ENCODE measurements around the gene KCNQ2. TPM values are rescaled to one million over a fixed set of nuclear protein-coding genes. Genes with fewer than 3 reads are reported as not detected.

The KCNQ2 gene
- polyA plus RNA-seq, 1 donor, result 5.2 TPM

DNA sequence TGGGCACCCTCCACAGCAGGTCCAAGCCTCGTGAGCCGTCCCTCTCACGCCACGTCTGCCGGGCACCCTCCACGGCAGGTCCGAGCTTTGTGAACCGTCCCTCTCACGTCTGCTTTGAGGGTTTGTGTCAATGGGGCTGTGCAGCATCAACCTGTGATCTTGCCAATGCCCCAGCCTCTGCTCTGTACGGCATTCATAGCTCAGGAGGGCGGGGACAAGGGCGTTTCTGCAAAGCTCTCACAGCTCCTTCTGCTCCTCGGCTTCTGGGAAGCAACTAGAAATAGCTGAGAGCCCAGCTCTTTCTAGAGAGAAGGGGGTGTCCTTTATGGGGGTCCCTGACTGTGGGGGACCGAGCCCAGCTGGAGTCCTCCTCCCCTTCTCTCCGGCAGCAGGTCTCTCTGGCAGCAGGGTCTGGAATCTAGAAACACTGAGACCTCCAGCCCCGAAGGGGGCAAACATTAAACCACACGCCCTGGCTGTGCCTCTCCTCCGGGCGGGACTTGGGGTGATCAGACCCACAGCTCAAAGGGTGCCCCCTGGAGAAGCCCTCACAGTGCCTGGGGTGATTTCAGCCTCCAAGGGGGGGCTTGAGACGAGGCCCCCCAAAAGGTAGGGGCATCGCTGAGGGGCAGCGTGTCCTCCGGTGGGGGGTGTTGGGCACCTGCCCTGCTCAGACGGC, 70.1 kb downstream of the KCNQ2 start:
- H3K4me3 ChIP-seq (ENCODE audit: low read length), result no peak overlapping the region
- no peaks in the 10 kb centered on the region for H3K27me3 ChIP-seq (ENCODE audit: control insufficient read depth, insufficient read depth, low read length)
- DNase-seq, result no peak
- H3K9me3 ChIP-seq (ENCODE audit: control insufficient read depth, low read depth, low read length), result no peaks in the 10 kb centered on the region
- WGBS (ENCODE audit: insufficient coverage, low lambda C conversion rate), result no CpG with 5 or more reads among the region's 24 CpGs
- H3K36me3 ChIP-seq (ENCODE audit: control insufficient read depth, insufficient read depth, low read length), result no peaks in the 10 kb centered on the region
- H3K4me1 ChIP-seq (ENCODE audit: control insufficient read depth, insufficient read depth, low read length), result no peaks in the 10 kb centered on the region
- H3K27ac ChIP-seq (ENCODE audit: low read length), result no peak overlapping the region

GRCh38 chr20:63401384-63402110, 70.9 kb downstream of the KCNQ2 start:
- no CpG with 5 or more reads among the region's 29 CpGs for WGBS (ENCODE audit: insufficient coverage, low lambda C conversion rate)
- H3K27me3 ChIP-seq (ENCODE audit: control insufficient read depth, insufficient read depth, low read length), result no peaks in the 10 kb centered on the region

DNA sequence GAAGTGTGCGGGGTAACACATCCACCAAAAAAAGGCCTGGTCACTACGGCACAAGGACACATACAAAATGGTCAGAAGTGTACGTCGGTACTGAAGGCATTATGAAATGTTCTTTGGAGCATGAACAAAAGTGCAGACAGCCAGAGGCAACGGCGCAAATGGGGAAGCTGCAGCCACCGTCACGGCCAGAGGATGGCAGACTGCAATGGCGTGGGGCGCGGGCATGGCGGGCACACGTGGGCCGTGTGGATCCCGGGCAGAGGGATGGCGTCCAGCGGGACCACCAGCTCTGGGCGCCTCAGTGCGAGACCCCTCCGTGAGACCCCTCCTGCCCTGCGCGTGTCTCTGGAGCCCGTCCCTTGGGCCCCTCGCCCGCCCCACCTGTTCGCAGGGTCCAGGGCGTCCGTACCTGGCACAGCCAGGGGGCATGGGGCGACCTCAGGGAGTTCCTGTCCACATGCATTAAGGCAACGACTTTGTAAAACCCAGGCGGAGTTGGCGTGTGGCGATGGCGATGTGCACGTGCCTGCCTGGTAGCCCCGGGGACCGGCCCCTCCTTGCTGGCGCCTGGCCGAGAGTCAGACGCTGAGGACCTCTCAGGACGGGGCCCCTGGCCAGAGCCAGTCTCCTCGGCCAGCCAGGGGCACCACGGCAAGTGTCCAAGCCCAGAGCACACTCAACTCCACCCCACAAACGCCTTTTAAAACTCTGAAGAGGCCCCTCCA, 71.8 kb downstream of the KCNQ2 start:
- Histone ChIP-seq H3K27ac (ENCODE audit: low read length) (no peak overlapping the region), H3K4me1 (ENCODE audit: control insufficient read depth, insufficient read depth, low read length) (no peaks in the 10 kb centered on the region), H3K4me3 (ENCODE audit: low read length) (no peak overlapping the region), H3K36me3 (ENCODE audit: control insufficient read depth, insufficient read depth, low read length) (no peaks in the 10 kb centered on the region), H3K9me3 (ENCODE audit: control insufficient read depth, low read depth, low read length) (no peaks in the 10 kb centered on the region), H3K27me3 (ENCODE audit: control insufficient read depth, insufficient read depth, low read length) (no peaks in the 10 kb centered on the region)
- DNase-seq, result no peak
- WGBS (ENCODE audit: insufficient coverage, low lambda C conversion rate), result no CpG with 5 or more reads among the region's 44 CpGs

More at GRCh38 chr20:63401384-63402110, 70.9 kb downstream of the KCNQ2 start:
- H3K4me3 ChIP-seq (ENCODE audit: low read length), result no peak overlapping the region
- no peak overlapping the region for H3K27ac ChIP-seq (ENCODE audit: low read length)
- no peaks in the 10 kb centered on the region for H3K9me3 ChIP-seq (ENCODE audit: control insufficient read depth, low read depth, low read length)
- no peaks in the 10 kb centered on the region for H3K4me1 ChIP-seq (ENCODE audit: control insufficient read depth, insufficient read depth, low read length)
- no peaks in the 10 kb centered on the region for H3K36me3 ChIP-seq (ENCODE audit: control insufficient read depth, insufficient read depth, low read length)
- DNase-seq, result no peak

DNA sequence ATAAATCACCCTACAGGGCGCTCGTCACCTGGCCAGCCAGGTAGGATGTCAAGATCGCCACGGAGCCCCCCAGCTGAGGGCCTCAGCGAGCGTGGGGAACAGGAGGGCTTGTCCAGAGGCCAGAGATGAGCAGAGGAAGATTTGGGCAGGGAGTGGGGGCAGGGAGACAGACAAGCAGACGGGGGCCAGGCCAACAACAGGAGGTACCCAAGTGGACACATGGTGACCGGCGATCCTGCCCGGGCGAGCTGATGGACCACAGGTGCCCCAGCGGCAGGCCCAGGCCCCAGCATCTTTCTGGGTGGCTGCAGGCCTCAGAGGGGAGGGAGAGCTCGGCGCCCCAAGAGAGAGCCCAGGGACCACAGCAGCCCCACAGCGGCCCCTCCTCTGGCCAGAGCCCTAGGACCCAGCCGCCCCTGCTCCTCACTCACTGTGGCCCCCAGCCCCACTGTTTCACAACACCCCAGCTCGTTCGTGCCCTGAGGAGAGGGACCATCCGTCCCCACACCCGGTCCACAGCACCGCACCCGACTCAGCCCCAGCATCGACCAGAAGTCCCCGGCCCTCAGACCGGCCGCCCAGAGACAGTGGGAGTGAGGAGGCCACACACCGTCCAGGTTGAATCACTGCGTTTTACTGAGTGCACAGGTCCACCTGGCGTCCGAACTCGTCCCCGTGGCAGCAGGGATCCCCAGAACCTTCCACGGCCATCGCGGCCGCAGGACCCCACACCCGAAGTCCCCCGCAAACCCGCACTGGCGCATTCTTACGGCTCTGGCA, 72.7 kb downstream of the KCNQ2 start:
- no peak for DNase-seq
- Histone ChIP-seq H3K36me3 (ENCODE audit: control insufficient read depth, insufficient read depth, low read length) (no peaks in the 10 kb centered on the region), H3K4me1 (ENCODE audit: control insufficient read depth, insufficient read depth, low read length) (no peaks in the 10 kb centered on the region), H3K27me3 (ENCODE audit: control insufficient read depth, insufficient read depth, low read length) (peaks cover under 1% of the 10 kb centered on the region), H3K9me3 (ENCODE audit: control insufficient read depth, low read depth, low read length) (no peaks in the 10 kb centered on the region), H3K4me3 (ENCODE audit: low read length) (no peak overlapping the region), H3K27ac (ENCODE audit: low read length) (no peak overlapping the region)
- no CpG with 5 or more reads among the region's 41 CpGs for WGBS (ENCODE audit: insufficient coverage, low lambda C conversion rate)

DNA sequence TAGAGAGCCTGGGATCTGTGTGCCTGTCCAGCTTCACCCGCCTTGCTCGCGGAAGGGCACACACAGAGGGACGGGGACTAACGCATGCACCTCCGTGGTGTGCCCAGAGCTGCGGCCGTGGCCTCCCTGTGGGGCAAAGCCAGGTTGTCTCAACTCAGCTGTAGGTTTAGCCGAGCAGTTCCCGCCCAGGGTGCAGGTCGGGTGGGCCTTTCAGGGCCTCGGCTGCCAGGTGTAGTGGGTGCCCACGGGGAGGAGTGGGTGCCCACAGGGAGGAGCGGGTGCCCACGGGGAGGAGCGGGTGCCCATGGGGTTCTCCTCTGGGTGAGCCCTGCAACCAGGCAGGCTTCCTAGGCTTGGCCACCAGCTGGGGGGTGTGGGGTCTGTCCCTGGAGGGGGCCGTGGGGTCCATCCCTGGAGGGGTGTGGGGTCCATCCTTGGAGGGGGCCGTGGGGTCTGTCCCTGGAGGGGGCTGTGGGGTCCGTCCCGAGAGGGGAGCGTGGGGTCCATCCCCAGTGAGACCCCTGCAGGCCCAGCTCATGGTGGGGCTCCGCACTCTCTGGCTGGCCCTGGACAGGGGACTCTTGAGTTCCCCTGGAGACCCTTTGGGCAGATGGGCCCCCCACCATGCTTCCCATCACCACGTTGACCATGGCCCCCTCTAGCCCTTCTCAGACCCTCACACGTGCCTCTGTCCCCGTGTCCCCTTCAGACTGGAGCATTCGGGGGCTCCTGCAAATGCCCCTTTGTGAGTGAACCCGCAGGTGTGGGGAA, 73.5 kb downstream of the KCNQ2 start:
- H3K36me3 ChIP-seq (ENCODE audit: control insufficient read depth, insufficient read depth, low read length), result no peaks in the 10 kb centered on the region
- no CpG with 5 or more reads among the region's 27 CpGs for WGBS (ENCODE audit: insufficient coverage, low lambda C conversion rate)
- no peaks in the 10 kb centered on the region for H3K4me1 ChIP-seq (ENCODE audit: control insufficient read depth, insufficient read depth, low read length)
- H3K4me3 ChIP-seq (ENCODE audit: low read length), result no peak overlapping the region
- no peak overlapping the region for H3K27ac ChIP-seq (ENCODE audit: low read length)
- no peak for DNase-seq
- H3K27me3 ChIP-seq (ENCODE audit: control insufficient read depth, insufficient read depth, low read length), result peaks cover 4% of the 10 kb centered on the region
- H3K9me3 ChIP-seq (ENCODE audit: control insufficient read depth, low read depth, low read length), result no peaks in the 10 kb centered on the region

GRCh38 chr20:63397946-63398450, 74.5 kb downstream of the KCNQ2 start:
- no peak for DNase-seq
- Histone ChIP-seq H3K27ac (ENCODE audit: low read length) (no peak overlapping the region), H3K9me3 (ENCODE audit: control insufficient read depth, low read depth, low read length) (no peaks in the 10 kb centered on the region), H3K27me3 (ENCODE audit: control insufficient read depth, insufficient read depth, low read length) (peaks cover 4% of the 10 kb centered on the region), H3K4me1 (ENCODE audit: control insufficient read depth, insufficient read depth, low read length) (no peaks in the 10 kb centered on the region), H3K36me3 (ENCODE audit: control insufficient read depth, insufficient read depth, low read length) (no peaks in the 10 kb centered on the region), H3K4me3 (ENCODE audit: low read length) (no peak overlapping the region)
- no CpG with 5 or more reads among the region's 25 CpGs for WGBS (ENCODE audit: insufficient coverage, low lambda C conversion rate)

DNA sequence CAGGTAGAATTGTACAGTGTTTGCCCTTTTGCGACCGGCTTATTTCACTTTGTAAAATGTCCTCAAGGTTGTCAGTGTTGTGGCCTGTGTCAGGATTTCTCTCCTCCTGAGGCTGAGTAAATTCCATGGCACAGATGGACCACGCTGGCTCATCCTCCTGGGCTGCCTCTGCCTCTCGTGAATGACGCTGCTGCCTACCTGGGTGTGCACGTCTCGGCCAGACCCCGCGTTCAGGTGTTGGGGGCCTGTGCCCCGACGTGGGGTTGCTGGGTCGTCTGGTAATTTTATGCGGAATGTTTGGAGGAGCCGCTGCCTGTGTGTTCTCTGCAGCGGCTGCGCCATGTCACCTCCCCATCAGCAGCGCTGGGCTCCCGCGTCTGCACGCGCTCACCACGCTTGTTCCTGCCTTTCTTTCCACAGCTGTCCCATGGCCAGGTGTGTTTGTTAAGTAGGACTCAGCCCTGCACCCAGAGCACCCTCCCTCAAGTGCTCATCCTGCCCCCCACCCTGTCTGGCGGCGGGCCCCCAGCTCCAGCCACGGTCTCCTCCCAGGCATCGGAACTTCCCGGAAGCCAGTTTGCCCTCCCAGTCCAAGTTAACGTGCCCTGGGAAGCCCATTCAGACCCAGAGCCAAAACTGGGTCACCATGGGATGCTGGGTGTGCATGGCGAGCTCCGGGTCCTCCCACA, 75.2 kb downstream of the KCNQ2 start:
- peaks cover 4% of the 10 kb centered on the region for H3K27me3 ChIP-seq (ENCODE audit: control insufficient read depth, insufficient read depth, low read length)
- no peak overlapping the region for H3K27ac ChIP-seq (ENCODE audit: low read length)
- no peaks in the 10 kb centered on the region for H3K4me1 ChIP-seq (ENCODE audit: control insufficient read depth, insufficient read depth, low read length)
- no peaks in the 10 kb centered on the region for H3K36me3 ChIP-seq (ENCODE audit: control insufficient read depth, insufficient read depth, low read length)
- no peak for DNase-seq
- no CpG with 5 or more reads among the region's 30 CpGs for WGBS (ENCODE audit: insufficient coverage, low lambda C conversion rate)
- H3K4me3 ChIP-seq (ENCODE audit: low read length), result no peak overlapping the region
- no peaks in the 10 kb centered on the region for H3K9me3 ChIP-seq (ENCODE audit: control insufficient read depth, low read depth, low read length)

DNA sequence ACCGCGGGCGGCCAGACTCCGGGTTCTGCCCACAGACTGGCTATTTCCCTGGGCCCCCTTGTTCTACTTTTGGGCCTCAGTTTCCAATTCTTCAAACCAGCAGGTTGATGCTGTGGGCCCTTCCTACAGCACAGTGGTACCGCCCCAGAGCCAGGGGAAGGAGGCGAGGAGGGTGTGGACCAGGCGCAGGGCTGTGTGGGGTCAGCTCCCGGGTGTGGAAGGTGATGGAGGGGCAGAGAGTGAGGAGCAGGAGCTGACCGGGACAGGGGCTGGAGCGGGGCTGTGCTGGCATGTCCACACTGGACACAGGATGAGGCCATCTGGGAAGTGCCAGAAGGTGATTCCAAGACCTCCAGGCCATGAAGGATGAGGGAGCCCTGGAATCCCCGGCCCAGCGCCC, 76.2 kb downstream of the KCNQ2 start:
- no CpG with 5 or more reads among the region's 12 CpGs for WGBS (ENCODE audit: insufficient coverage, low lambda C conversion rate)
- no peak overlapping the region for H3K4me3 ChIP-seq (ENCODE audit: low read length)
- peaks cover 4% of the 10 kb centered on the region for H3K27me3 ChIP-seq (ENCODE audit: control insufficient read depth, insufficient read depth, low read length)
- H3K27ac ChIP-seq (ENCODE audit: low read length), result no peak overlapping the region
- no peaks in the 10 kb centered on the region for H3K36me3 ChIP-seq (ENCODE audit: control insufficient read depth, insufficient read depth, low read length)
- H3K4me1 ChIP-seq (ENCODE audit: control insufficient read depth, insufficient read depth, low read length), result no peaks in the 10 kb centered on the region
- H3K9me3 ChIP-seq (ENCODE audit: control insufficient read depth, low read depth, low read length), result peaks cover 3% of the 10 kb centered on the region
- DNase-seq, result no peak

DNA sequence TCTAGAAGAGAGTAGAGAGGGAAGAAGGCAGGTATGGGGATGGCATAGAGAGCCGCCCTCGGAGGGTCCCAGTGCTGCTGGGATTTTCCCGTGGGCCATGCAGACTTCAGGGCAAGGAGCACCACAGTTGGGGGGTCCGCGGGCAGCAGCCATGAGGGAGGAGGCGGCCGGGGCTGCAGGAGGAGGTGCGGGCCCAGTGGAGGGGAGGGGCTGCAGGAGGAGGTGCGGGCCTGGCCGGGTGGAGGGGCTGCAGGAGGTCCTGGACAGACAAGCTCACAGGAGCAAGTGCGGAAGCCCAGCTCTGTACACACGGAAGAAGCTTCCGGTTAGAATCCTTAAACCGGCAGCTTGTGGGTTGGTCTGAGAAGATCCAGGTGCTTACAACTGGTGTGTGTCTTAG, 76.7 kb downstream of the KCNQ2 start:
- Histone ChIP-seq H3K4me1 (ENCODE audit: control insufficient read depth, insufficient read depth, low read length) (no peaks in the 10 kb centered on the region), H3K36me3 (ENCODE audit: control insufficient read depth, insufficient read depth, low read length) (no peaks in the 10 kb centered on the region), H3K27me3 (ENCODE audit: control insufficient read depth, insufficient read depth, low read length) (peaks cover 4% of the 10 kb centered on the region), H3K27ac (ENCODE audit: low read length) (no peak overlapping the region), H3K9me3 (ENCODE audit: control insufficient read depth, low read depth, low read length) (peaks cover 5% of the 10 kb centered on the region), H3K4me3 (ENCODE audit: low read length) (no peak overlapping the region)
- WGBS (ENCODE audit: insufficient coverage, low lambda C conversion rate), result no CpG with 5 or more reads among the region's 14 CpGs
- DNase-seq, result no peak

All from large intestine (tissue), 3 donors.